DND-41 (cell line): ENCODE data around the gene PRKCB.

ENCODE experiments used
- ATAC-seq: fragments of 200-7000 bp; cut with Tn5 transposase; 3 replicates; pipeline ENCODE4 v1.9.1; 2021; ENCODE audit warnings: low read depth; ENCODE audit not compliant: insufficient read depth
- DNase-seq: peaks from one replicate; pipeline ENCODE4 v3.0.0-alpha.2; 2020
- H2AFZ ChIP-seq: 2 replicates; pipeline ENCODE4 v1.6.0; 2012; ENCODE audit warnings: low read depth, low read length
- H3K27ac ChIP-seq: 2 replicates; pipeline ENCODE4 v1.5.1; 2012; ENCODE audit warnings: low read length, inconsistent platforms
- H3K27me3 ChIP-seq: fragments of 200-600 bp; sonication (generic); 2 replicates; pipeline ENCODE4 v1.6.0; 2012; ENCODE audit warnings: low read length, mild to moderate bottlenecking, inconsistent platforms; ENCODE audit not compliant: insufficient read depth, poor library complexity
- H3K36me3 ChIP-seq: 2 replicates; pipeline ENCODE4 v1.5.1; 2012; ENCODE audit warnings: low read length, inconsistent platforms; ENCODE audit not compliant: insufficient read depth
- H3K4me1 ChIP-seq: 2 replicates; pipeline ENCODE4 v1.5.1; 2012; ENCODE audit warnings: mild to moderate bottlenecking, low read length; ENCODE audit not compliant: insufficient read depth
- H3K4me2 ChIP-seq: 2 replicates; pipeline ENCODE4 v1.6.0; 2012; ENCODE audit warnings: mild to moderate bottlenecking, moderate library complexity, low read length, inconsistent platforms; ENCODE audit not compliant: insufficient read depth
- H3K4me3 ChIP-seq, 2 experiments: fragments of 200-600 bp in 1 of 2; shearing (Covaris generic) in 1 of 2; 2 replicates each; pipeline ENCODE4 v1.5.1; 2012 to 2016; ENCODE audit warnings: inconsistent platforms in 2 of 2, low read length in 2 of 2, mild to moderate bottlenecking in 2 of 2, low read depth in 1 of 2, moderate library complexity in 1 of 2
- H3K79me2 ChIP-seq: 2 replicates; pipeline ENCODE4 v1.6.0; 2012; ENCODE audit warnings: low read length, inconsistent platforms; ENCODE audit not compliant: insufficient read depth
- H3K9ac ChIP-seq: 2 replicates; pipeline ENCODE4 v1.6.0; 2012; ENCODE audit warnings: low read depth, mild to moderate bottlenecking, inconsistent platforms, low read length, moderate library complexity
- H3K9me3 ChIP-seq: 2 replicates; pipeline ENCODE4 v1.5.1; 2012; ENCODE audit warnings: low read length, moderate library complexity, mild to moderate bottlenecking, inconsistent platforms; ENCODE audit not compliant: insufficient read depth, severe bottlenecking
- H4K20me1 ChIP-seq: 2 replicates; pipeline ENCODE4 v1.6.0; 2012; ENCODE audit warnings: low read length; ENCODE audit not compliant: insufficient read depth
- EZH2 ChIP-seq: IDR thresholded peaks from 3 replicates; pipeline ENCODE4 v1.6.1; 2012; ENCODE audit warnings: borderline replicate concordance, low read depth, mild to moderate bottlenecking, moderate library complexity, low read length, inconsistent platforms; ENCODE audit not compliant: severe bottlenecking
- TF ChIP-seq, protein P1 (sequence below): IDR thresholded peaks from 2 replicates; pipeline ENCODE4 v1.5.1; 2012; ENCODE audit warnings: borderline replicate concordance, low read length, moderate library complexity, mild to moderate bottlenecking; ENCODE audit not compliant: poor library complexity, severe bottlenecking; ENCODE audit errors: extremely low read depth

Gene PRKCB

DNA sequence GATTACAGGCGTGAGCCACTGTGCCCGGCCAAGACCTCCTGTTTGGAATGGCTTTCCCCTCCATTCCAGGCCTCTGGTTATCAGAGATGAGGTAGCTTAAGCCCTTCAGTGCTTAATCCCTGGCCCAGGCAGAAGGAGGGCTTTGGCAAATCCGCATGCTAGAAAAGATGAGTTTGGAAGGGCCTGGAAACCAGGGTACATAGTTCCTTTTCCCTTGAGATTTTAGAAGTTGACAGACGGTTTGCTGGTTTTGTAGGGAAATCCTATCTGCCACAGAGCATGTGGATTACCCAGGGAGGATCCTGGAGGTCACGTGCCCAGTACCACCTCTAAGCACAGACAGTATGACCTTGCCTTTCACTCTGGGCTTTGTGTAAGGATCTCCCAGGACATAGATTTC lies 305.7 kb downstream of the PRKCB start:
- Histone ChIP-seq H2AFZ (no peak overlapping the region), H4K20me1 (no peaks in the 10 kb centered on the region), H3K27me3 (no peaks in the 10 kb centered on the region), H3K4me3 (no peak overlapping the region), H3K27ac (no peak overlapping the region), H3K9ac (no peak overlapping the region), H3K4me1 (no peaks in the 10 kb centered on the region), H3K79me2 (no peaks in the 10 kb centered on the region), H3K36me3 (peaks cover 21% of the 10 kb centered on the region; the same call in 1 of the 2 replicates), H3K4me2 (no peak overlapping the region), H3K9me3 (no peaks in the 10 kb centered on the region)
- ATAC-seq: no peak
- no peak for DNase-seq
- TF ChIP-seq, protein P1, sequence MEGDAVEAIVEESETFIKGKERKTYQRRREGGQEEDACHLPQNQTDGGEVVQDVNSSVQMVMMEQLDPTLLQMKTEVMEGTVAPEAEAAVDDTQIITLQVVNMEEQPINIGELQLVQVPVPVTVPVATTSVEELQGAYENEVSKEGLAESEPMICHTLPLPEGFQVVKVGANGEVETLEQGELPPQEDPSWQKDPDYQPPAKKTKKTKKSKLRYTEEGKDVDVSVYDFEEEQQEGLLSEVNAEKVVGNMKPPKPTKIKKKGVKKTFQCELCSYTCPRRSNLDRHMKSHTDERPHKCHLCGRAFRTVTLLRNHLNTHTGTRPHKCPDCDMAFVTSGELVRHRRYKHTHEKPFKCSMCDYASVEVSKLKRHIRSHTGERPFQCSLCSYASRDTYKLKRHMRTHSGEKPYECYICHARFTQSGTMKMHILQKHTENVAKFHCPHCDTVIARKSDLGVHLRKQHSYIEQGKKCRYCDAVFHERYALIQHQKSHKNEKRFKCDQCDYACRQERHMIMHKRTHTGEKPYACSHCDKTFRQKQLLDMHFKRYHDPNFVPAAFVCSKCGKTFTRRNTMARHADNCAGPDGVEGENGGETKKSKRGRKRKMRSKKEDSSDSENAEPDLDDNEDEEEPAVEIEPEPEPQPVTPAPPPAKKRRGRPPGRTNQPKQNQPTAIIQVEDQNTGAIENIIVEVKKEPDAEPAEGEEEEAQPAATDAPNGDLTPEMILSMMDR: no peak
- no peak for TF ChIP-seq EZH2

DNA sequence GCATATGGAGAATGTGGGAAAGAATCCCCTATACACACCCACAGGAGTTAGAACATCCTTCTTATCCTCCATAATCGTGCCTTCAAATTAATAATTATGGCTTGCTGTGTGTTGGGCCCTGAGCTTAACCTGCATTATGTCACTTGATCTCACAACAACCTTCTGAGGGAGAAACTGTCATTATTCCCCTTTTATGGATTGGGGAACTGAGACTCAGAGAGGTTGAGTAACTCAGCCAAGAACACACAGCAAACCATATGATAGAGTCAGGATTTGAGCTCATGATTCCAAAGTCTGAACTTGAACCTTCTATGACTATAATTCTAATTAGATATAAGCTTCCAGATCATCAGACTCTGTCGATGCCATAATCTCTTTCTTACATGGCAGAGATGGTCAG lies 306.1 kb downstream of the PRKCB start:
- Histone ChIP-seq H3K9me3 (no peaks in the 10 kb centered on the region), H2AFZ (no peak overlapping the region), H3K4me1 (no peaks in the 10 kb centered on the region), H3K27ac (no peak overlapping the region), H3K79me2 (no peaks in the 10 kb centered on the region), H3K36me3 (peaks cover 21% of the 10 kb centered on the region; the same call in 1 of the 2 replicates), H3K9ac (no peak overlapping the region), H3K4me2 (no peak overlapping the region), H3K27me3 (no peaks in the 10 kb centered on the region), H4K20me1 (no peaks in the 10 kb centered on the region), H3K4me3 (no peak overlapping the region)
- TF ChIP-seq, protein P1: no peak
- TF ChIP-seq EZH2: no peak
- no peak for DNase-seq
- no peak for ATAC-seq

DNA sequence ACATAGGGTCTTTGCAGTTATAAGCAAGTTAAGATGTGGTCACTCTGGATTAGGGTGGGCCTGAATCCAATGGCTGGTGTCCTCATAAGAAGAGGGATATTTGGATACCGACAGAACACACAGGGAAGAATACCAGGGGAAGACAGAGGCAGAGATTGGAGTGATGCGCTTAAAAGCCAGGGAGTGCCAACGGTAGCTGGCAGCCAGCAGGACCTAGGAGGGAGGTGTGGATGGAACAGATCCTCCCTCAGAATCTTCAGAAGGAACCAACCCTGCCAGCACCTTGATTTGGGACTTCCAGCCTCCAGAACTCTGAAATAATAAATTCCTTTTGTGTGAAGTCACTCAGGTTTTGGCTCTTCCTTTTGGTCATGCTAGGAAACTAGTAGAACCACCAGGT lies 310.1 kb downstream of the PRKCB start:
- H3K9me3 ChIP-seq: no peaks in the 10 kb centered on the region
- H3K4me3 ChIP-seq: no peak overlapping the region
- H3K79me2 ChIP-seq: no peaks in the 10 kb centered on the region
- H3K27ac ChIP-seq: no peak overlapping the region
- no peaks in the 10 kb centered on the region for H3K27me3 ChIP-seq
- no peak for ATAC-seq
- H3K36me3 ChIP-seq: peaks cover 15% of the 10 kb centered on the region; the same call in 1 of the 2 replicates
- no peak overlapping the region for H3K9ac ChIP-seq
- no peak overlapping the region for H2AFZ ChIP-seq
- TF ChIP-seq EZH2: no peak
- TF ChIP-seq, protein P1: no peak
- DNase-seq: no peak
- H3K4me2 ChIP-seq: no peak overlapping the region
- H3K4me1 ChIP-seq: no peaks in the 10 kb centered on the region
- H4K20me1 ChIP-seq: no peaks in the 10 kb centered on the region

DNA sequence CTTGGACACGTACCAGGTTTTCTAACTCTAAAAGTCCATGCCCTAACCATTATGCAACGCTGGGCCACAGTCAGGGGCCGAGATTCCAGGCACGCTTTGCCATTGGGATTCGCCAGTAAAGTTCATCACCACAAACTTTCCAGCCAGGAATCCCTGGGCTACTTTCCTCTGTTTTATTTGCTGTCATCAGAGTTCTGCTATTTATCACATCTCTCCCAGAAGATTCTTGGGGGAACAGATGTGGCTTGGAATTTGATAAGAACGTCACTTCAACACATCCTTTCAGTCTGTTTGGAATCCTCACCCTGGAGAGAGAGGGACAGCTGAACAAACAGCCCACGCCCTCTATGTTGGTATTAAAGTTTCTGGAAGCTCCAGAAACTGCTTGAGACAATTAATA lies 310.7 kb downstream of the PRKCB start:
- Histone ChIP-seq H3K4me1 (no peaks in the 10 kb centered on the region), H3K9me3 (no peaks in the 10 kb centered on the region), H3K27me3 (no peaks in the 10 kb centered on the region), H3K4me3 (no peak overlapping the region), H3K9ac (no peak overlapping the region), H3K36me3 (peaks cover 15% of the 10 kb centered on the region; the same call in 1 of the 2 replicates), H4K20me1 (no peaks in the 10 kb centered on the region), H3K27ac (no peak overlapping the region), H3K79me2 (no peaks in the 10 kb centered on the region), H3K4me2 (no peak overlapping the region), H2AFZ (no peak overlapping the region)
- TF ChIP-seq, protein P1: no peak
- TF ChIP-seq EZH2: no peak
- no peak for DNase-seq
- ATAC-seq: no peak
